ENCODE data around the gene PLEKHH2. TPM values are rescaled to one million over a fixed set of nuclear protein-coding genes. Genes with fewer than 3 reads are reported as not detected.

Gene PLEKHH2
- total RNA-seq, 6 experiments from 2014 or later, result 0.09 to 0.33 (median 0.24) TPM; not detected in 1

GRCh38 chr2:43800894-43801293 lies 163.8 kb downstream of the PLEKHH2 start:
- TF ChIP-seq, protein P1, sequence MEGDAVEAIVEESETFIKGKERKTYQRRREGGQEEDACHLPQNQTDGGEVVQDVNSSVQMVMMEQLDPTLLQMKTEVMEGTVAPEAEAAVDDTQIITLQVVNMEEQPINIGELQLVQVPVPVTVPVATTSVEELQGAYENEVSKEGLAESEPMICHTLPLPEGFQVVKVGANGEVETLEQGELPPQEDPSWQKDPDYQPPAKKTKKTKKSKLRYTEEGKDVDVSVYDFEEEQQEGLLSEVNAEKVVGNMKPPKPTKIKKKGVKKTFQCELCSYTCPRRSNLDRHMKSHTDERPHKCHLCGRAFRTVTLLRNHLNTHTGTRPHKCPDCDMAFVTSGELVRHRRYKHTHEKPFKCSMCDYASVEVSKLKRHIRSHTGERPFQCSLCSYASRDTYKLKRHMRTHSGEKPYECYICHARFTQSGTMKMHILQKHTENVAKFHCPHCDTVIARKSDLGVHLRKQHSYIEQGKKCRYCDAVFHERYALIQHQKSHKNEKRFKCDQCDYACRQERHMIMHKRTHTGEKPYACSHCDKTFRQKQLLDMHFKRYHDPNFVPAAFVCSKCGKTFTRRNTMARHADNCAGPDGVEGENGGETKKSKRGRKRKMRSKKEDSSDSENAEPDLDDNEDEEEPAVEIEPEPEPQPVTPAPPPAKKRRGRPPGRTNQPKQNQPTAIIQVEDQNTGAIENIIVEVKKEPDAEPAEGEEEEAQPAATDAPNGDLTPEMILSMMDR (IDR thresholded peaks at IDR 0.05), result no peak
- DNase-seq, result no peak
- no peaks in the 10 kb centered on the region; the same call in 1 of the 2 replicates for H3K36me3 Mint-ChIP-seq (ENCODE audit: low read depth)
- H3K27me3 Mint-ChIP-seq (ENCODE audit: insufficient read depth), result no peaks in the 10 kb centered on the region; the same call in 1 of the 2 replicates
- no peak overlapping the region for H3K27ac Mint-ChIP-seq
- H3K9me3 Mint-ChIP-seq, result no peaks in the 10 kb centered on the region
- H3K4me1 Mint-ChIP-seq (ENCODE audit: low read depth), result no peaks in the 10 kb centered on the region
- H3K4me3 Mint-ChIP-seq, result no peak overlapping the region

DNA sequence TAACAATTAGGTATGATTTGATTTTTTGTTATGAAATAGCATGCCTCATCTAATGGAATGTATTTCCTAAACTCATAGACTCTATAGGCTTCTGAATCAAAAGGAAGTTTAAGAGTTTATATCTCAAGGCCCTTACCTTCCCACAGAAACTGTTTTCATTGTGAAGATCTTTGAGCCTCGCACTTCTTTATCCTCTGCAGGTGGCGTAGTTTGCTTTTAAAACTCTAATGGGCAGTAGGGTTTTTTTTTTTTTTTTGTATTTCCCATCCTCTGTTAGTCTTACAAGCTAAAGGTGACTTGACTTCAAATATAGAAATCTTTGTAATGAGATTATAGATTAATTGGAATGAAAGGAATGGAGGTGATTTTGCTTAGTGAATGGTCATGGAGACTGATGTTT lies 165.1 kb downstream of the PLEKHH2 start:
- Mint-ChIP-seq H3K4me3 (no peak overlapping the region), H3K4me1 (ENCODE audit: low read depth) (no peaks in the 10 kb centered on the region), H3K9me3 (no peaks in the 10 kb centered on the region), H3K36me3 (ENCODE audit: low read depth) (no peaks in the 10 kb centered on the region; the same call in 1 of the 2 replicates), H3K27ac (no peak overlapping the region), H3K27me3 (ENCODE audit: insufficient read depth) (no peaks in the 10 kb centered on the region; the same call in 1 of the 2 replicates)
- TF ChIP-seq, protein P1 (IDR thresholded peaks at IDR 0.05), result no peak
- no peak for DNase-seq

GRCh38 chr2:43803113-43803512 lies 166.1 kb downstream of the PLEKHH2 start:
- TF ChIP-seq, protein P1 (IDR thresholded peaks at IDR 0.05), result no peak
- Mint-ChIP-seq H3K4me3 (no peak overlapping the region), H3K27me3 (ENCODE audit: insufficient read depth) (no peaks in the 10 kb centered on the region; the same call in 1 of the 2 replicates), H3K4me1 (ENCODE audit: low read depth) (no peaks in the 10 kb centered on the region), H3K36me3 (ENCODE audit: low read depth) (no peaks in the 10 kb centered on the region; the same call in 1 of the 2 replicates), H3K27ac (no peak overlapping the region), H3K9me3 (no peaks in the 10 kb centered on the region)
- no peak for DNase-seq

- TF ChIP-seq, protein P1 (IDR thresholded peaks at IDR 0.05), result no peak
- Mint-ChIP-seq H3K4me1 (ENCODE audit: low read depth) (no peaks in the 10 kb centered on the region), H3K9me3 (no peaks in the 10 kb centered on the region), H3K27ac (no peak overlapping the region), H3K27me3 (ENCODE audit: insufficient read depth) (no peaks in the 10 kb centered on the region), H3K4me3 (no peak overlapping the region), H3K36me3 (ENCODE audit: low read depth) (no peaks in the 10 kb centered on the region; the same call in 1 of the 2 replicates)
- DNase-seq, result no peak
Observed at GRCh38 chr2:43806719-43807031, 169.6 kb downstream of the PLEKHH2 start.

GRCh38 chr2:43810452-43810851 lies 173.4 kb downstream of the PLEKHH2 start:
- DNase-seq, result no peak
- H3K27ac Mint-ChIP-seq, result no peak overlapping the region
- TF ChIP-seq, protein P1 (IDR thresholded peaks at IDR 0.05), result no peak
- H3K4me1 Mint-ChIP-seq (ENCODE audit: low read depth), result no peaks in the 10 kb centered on the region
- no peak overlapping the region for H3K4me3 Mint-ChIP-seq
- no peaks in the 10 kb centered on the region for H3K27me3 Mint-ChIP-seq (ENCODE audit: insufficient read depth)
- H3K36me3 Mint-ChIP-seq (ENCODE audit: low read depth), result no peaks in the 10 kb centered on the region
- no peaks in the 10 kb centered on the region for H3K9me3 Mint-ChIP-seq

- H3K9me3 Mint-ChIP-seq, result no peaks in the 10 kb centered on the region
Observed at GRCh38 chr2:43810888-43811287, 173.8 kb downstream of the PLEKHH2 start.

More at GRCh38 chr2:43810888-43811287, 173.8 kb downstream of the PLEKHH2 start:
- no peaks in the 10 kb centered on the region for H3K27me3 Mint-ChIP-seq (ENCODE audit: insufficient read depth)
- TF ChIP-seq, protein P1 (IDR thresholded peaks at IDR 0.05), result no peak
- no peaks in the 10 kb centered on the region for H3K36me3 Mint-ChIP-seq (ENCODE audit: low read depth)
- no peak overlapping the region for H3K27ac Mint-ChIP-seq
- no peak for DNase-seq
- no peak overlapping the region for H3K4me3 Mint-ChIP-seq
- H3K4me1 Mint-ChIP-seq (ENCODE audit: low read depth), result no peaks in the 10 kb centered on the region

Measured in HFFc6 (cell line).